ENCODE results near the gene SYNRG. TPM values are rescaled to one million over a fixed set of nuclear protein-coding genes. Genes with fewer than 3 reads are reported as not detected.
A peak's percentile ranks its signal among the peaks of the same experiment; 100 is the strongest.

Gene SYNRG
- total RNA-seq, 1 experiment from 2014 or later, result 9.7 TPM

GRCh38 chr17:37557482-37557881, 51.7 kb downstream of the SYNRG start:
- intact Hi-C loops (cut with micrococcal nuclease), result no loop called here
- H3K36me3 ChIP-seq (ENCODE audit: low read depth, low read length), result 0 out of 2 replicates have a peak, but pooled peaks cover 5% of the 10 kb centered on the region
- BruUV-seq (replicated peaks), result no TSS peak
- H3K9me3 ChIP-seq (ENCODE audit: low read length), result no peaks in the 10 kb centered on the region
- H3K4me2 ChIP-seq (ENCODE audit: low read length), result no peak overlapping the region
- H3K79me2 ChIP-seq (ENCODE audit: low read length), result no peaks in the 10 kb centered on the region
- POLR2A ChIA-PET (ENCODE audit: unreplicated experiment), result no interaction called here
- H3K9ac ChIP-seq (ENCODE audit: low read length), result no peak overlapping the region
- H3K27me3 ChIP-seq (ENCODE audit: low read length), result no peaks in the 10 kb centered on the region
- no peak overlapping the region for H3K27ac ChIP-seq (ENCODE audit: low read length)
- no peaks in the 10 kb centered on the region for H3K4me1 ChIP-seq (ENCODE audit: insufficient read depth, low read length)
- no peaks in the 10 kb centered on the region for H4K20me1 ChIP-seq (ENCODE audit: low read length)
- no peak overlapping the region for H3K4me3 ChIP-seq (ENCODE audit: low read length)
- H2AFZ ChIP-seq (ENCODE audit: low read length), result no peak overlapping the region
- TF ChIP-seq, protein P1, sequence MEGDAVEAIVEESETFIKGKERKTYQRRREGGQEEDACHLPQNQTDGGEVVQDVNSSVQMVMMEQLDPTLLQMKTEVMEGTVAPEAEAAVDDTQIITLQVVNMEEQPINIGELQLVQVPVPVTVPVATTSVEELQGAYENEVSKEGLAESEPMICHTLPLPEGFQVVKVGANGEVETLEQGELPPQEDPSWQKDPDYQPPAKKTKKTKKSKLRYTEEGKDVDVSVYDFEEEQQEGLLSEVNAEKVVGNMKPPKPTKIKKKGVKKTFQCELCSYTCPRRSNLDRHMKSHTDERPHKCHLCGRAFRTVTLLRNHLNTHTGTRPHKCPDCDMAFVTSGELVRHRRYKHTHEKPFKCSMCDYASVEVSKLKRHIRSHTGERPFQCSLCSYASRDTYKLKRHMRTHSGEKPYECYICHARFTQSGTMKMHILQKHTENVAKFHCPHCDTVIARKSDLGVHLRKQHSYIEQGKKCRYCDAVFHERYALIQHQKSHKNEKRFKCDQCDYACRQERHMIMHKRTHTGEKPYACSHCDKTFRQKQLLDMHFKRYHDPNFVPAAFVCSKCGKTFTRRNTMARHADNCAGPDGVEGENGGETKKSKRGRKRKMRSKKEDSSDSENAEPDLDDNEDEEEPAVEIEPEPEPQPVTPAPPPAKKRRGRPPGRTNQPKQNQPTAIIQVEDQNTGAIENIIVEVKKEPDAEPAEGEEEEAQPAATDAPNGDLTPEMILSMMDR (conservative IDR thresholded peaks at IDR 0.05; ENCODE audit: low read depth, low read length), result no peak
- TF ChIP-seq EZH2phosphoT487 (IDR thresholded peaks at IDR 0.05; ENCODE audit: borderline replicate concordance, low read length), result no peak
- no peak for TF ChIP-seq EZH2 (IDR thresholded peaks at IDR 0.05; ENCODE audit: low read length, unreplicated experiment)
- CTCF ChIA-PET, result interaction anchor here (0.8 kb wide), 1 partner anchor 13 kb away, joined by 4 read pairs; no protein-coding TSS in a partner anchor
- H3K9me2 ChIP-seq (replicated peaks; ENCODE audit: low read length), result no peaks in the 10 kb centered on the region
- no peak for DNase-seq
- no peak for ATAC-seq
- no peaks in the 10 kb centered on the region for H3F3A ChIP-seq (ENCODE audit: low read length, unreplicated experiment)

DNA sequence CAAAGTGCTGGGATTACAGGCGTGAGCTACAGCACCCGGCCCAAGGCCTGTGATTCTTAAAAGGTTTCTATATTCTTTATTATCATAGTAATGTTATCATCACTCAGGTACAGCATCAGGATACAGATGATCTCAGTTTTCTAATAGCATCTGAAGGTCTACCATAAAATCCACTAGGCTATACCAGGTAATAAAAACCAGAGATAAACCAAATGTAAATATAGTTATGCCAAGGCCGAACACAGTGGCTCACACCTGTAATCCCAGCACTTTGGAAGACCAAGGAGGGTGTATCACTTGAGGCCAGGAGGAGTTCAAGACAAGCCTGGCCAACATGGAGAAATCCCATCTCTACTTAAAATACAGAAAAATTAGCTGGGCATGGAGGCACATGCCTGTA, 53.8 kb downstream of the SYNRG start:
- ChIA-PET POLR2A (ENCODE audit: unreplicated experiment) (no interaction called here), CTCF (no interaction called here)
- no peak overlapping the region for H3K27ac ChIP-seq (ENCODE audit: low read length)
- DNase-seq (no peak), ATAC-seq (no peak)
- no peaks in the 10 kb centered on the region for H3K27me3 ChIP-seq (ENCODE audit: low read length)
- no peak for TF ChIP-seq EZH2phosphoT487 (IDR thresholded peaks at IDR 0.05; ENCODE audit: borderline replicate concordance, low read length)
- TF ChIP-seq, protein P1 (conservative IDR thresholded peaks at IDR 0.05; ENCODE audit: low read depth, low read length), result no peak
- TF ChIP-seq EZH2 (IDR thresholded peaks at IDR 0.05; ENCODE audit: low read length, unreplicated experiment), result no peak
- H3K4me2 ChIP-seq (ENCODE audit: low read length), result no peak overlapping the region
- H4K20me1 ChIP-seq (ENCODE audit: low read length), result no peaks in the 10 kb centered on the region
- no peak overlapping the region for H3K4me3 ChIP-seq (ENCODE audit: low read length)
- intact Hi-C loops (cut with micrococcal nuclease), result no loop called here
- no peaks in the 10 kb centered on the region for H3K4me1 ChIP-seq (ENCODE audit: insufficient read depth, low read length)
- no peaks in the 10 kb centered on the region for H3F3A ChIP-seq (ENCODE audit: low read length, unreplicated experiment)
- no peak overlapping the region for H3K9ac ChIP-seq (ENCODE audit: low read length)
- H3K36me3 ChIP-seq (ENCODE audit: low read depth, low read length), result 0 out of 2 replicates have a peak, but pooled peaks cover 3% of the 10 kb centered on the region
- no peaks in the 10 kb centered on the region for H3K79me2 ChIP-seq (ENCODE audit: low read length)
- no TSS peak for BruUV-seq (replicated peaks)
- no peaks in the 10 kb centered on the region for H3K9me3 ChIP-seq (ENCODE audit: low read length)
- H3K9me2 ChIP-seq (replicated peaks; ENCODE audit: low read length), result no peaks in the 10 kb centered on the region
- no peak overlapping the region for H2AFZ ChIP-seq (ENCODE audit: low read length)

DNA sequence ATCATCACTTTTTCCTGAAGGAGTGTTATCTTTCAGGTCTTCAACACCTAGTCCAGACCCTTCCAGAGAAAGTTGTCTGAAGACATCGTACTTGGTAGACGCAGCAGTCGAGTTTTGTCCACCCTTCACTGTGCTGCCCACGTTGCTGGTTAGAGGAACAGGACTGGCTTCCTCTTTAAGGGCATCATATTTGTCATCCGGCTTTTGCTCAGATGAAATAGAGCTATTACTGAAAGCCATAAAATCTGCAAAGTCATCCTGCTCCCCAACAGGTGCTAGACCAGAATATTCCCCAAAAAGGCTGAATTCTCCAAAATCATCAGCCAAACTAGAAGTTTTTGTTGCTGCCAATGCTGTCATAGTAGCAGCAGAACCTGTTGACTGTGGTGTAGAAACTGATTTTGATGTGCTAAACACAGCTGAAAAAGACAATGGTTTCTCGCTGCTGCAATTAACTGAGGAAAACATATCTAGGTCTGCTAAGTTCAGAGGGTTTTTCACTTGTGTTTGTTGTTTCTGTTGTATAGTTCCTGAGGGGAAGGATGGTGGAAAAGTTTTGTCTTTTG, 55.7 kb downstream of the SYNRG start:
- Histone ChIP-seq H3K79me2 (ENCODE audit: low read length) (no peaks in the 10 kb centered on the region), H3K4me2 (ENCODE audit: low read length) (no peak overlapping the region), H3K9me3 (ENCODE audit: low read length) (no peaks in the 10 kb centered on the region), H3K27me3 (ENCODE audit: low read length) (no peaks in the 10 kb centered on the region), H4K20me1 (ENCODE audit: low read length) (no peaks in the 10 kb centered on the region), H3K27ac (ENCODE audit: low read length) (no peak overlapping the region), H3F3A (ENCODE audit: low read length, unreplicated experiment) (no peaks in the 10 kb centered on the region), H3K9ac (ENCODE audit: low read length) (no peak overlapping the region), H3K9me2 (replicated peaks; ENCODE audit: low read length) (no peaks in the 10 kb centered on the region), H3K4me1 (ENCODE audit: insufficient read depth, low read length) (no peaks in the 10 kb centered on the region), H2AFZ (ENCODE audit: low read length) (no peak overlapping the region), H3K36me3 (ENCODE audit: low read depth, low read length) (no peaks in the 10 kb centered on the region), H3K4me3 (ENCODE audit: low read length) (no peak overlapping the region)
- ATAC-seq (no peak), DNase-seq (no peak)
- intact Hi-C loops (cut with micrococcal nuclease), result no loop called here
- CTCF ChIA-PET, result no interaction called here
- POLR2A ChIA-PET (ENCODE audit: unreplicated experiment), result no interaction called here
- no peak for TF ChIP-seq EZH2 (IDR thresholded peaks at IDR 0.05; ENCODE audit: low read length, unreplicated experiment)
- no peak for TF ChIP-seq EZH2phosphoT487 (IDR thresholded peaks at IDR 0.05; ENCODE audit: borderline replicate concordance, low read length)
- TF ChIP-seq, protein P1 (conservative IDR thresholded peaks at IDR 0.05; ENCODE audit: low read depth, low read length), result no peak
- TSS peak; percentile 29 for BruUV-seq (replicated peaks)
